Right atrium auricular region (tissue), 2 donors: ENCODE results near the gene NDUFA3. TPM values are rescaled to one million over a fixed set of nuclear protein-coding genes. Genes with fewer than 3 reads are reported as not detected.

ENCODE experiments used
- DNase-seq: peaks from one replicate; pipeline ENCODE4 v3.0.0-alpha.2; 2019; ENCODE audit warnings: low spot score
- H3K27ac ChIP-seq, 2 donors: fragments of 200-600 bp; sonication (generic); 1 replicate in 1 of 2; 2 replicates in 1 of 2; pipeline ENCODE4 v1.5.1; 2016 to 2019
- H3K27me3 ChIP-seq, 2 donors: fragments of 200-600 bp; sonication (generic); one replicate each; pipeline versions ENCODE4 v1.5.1 to v1.6.0; 2017 to 2019
- H3K36me3 ChIP-seq: fragments of 200-600 bp; sonication (generic); one replicate; pipeline ENCODE4 v1.5.1; 2016
- H3K4me1 ChIP-seq, 2 donors: fragments of 200-600 bp; sonication (generic); one replicate each; pipeline versions ENCODE4 v1.5.1 to v1.6.0; 2017 to 2019
- H3K4me3 ChIP-seq, 2 donors: fragments of 200-600 bp; sonication (generic); 1 replicate in 1 of 2; 2 replicates in 1 of 2; pipeline ENCODE4 v1.5.1; 2017 to 2019; ENCODE audit warnings: mild to moderate bottlenecking in 1 of 2, moderate library complexity in 1 of 2
- H3K9me3 ChIP-seq, 2 donors: fragments of 200-600 bp; sonication (generic); one replicate each; pipeline ENCODE4 v1.5.1; 2019
- total RNA-seq, 2 donors: library from RNA; depleted of rRNA; stranded (reverse); fragments of >200 nt; gene quantifications; one replicate each; pipeline ENCODE4 v1.1.0, GENCODE V29; 2016
- TF ChIP-seq, protein P1 (sequence below), 2 donors: fragments of 200-600 bp; sonication (generic); IDR thresholded peaks; one replicate each; pipeline ENCODE4 v1.5.1; 2019; ENCODE audit warnings: antibody characterized with exemption in 2 of 2

NDUFA3 gene
- total RNA-seq, 2 donors from 2014 or later = 51.3 to 108 TPM

DNA sequence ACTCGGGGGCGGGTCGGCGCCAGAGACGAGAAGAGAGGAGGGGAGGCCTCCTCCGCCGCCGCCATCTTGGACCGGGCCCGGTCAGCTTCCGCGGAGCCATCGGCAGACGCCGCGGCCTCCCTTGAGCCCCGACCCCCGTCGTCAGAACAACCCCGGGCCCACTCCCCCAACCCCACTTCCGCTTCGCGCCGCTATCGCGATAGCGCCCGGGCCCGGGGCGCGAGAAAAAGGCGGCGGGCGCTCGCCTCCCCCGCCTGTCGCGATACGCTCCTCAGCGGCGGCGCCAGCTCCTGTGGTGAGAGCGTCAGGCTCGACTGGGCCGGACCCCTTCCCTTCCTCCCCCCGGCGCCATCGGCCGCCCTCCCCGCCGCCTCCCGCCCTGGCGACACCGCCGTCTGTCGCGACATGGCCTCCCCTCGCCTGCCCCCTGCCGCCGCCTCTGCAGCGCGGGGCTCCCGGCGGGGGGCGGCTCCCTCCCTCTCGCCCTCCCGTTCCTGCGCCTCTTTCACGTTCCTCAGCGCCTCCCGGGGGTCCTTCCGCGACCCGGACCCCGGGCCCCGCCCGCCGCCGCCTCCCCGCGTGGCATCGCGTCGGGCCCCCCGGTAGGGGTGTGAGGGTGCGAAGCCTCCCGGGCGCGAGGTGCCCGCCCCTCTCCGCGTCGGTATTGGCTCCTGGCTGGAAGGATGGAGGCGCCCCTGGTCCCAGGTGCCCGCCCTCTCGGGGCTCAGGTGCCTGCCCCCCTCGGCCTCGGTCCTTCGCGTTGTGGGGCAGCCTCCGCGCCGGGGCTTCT lies 35.2 kb downstream of the NDUFA3 start, which contains the start of gene CNOT3:
Gene CNOT3 (plus strand): TSS at position 64 of the 790 bp plus-strand sequence. CDS start 5,217 bp downstream, outside the sequence.
- Histone ChIP-seq H3K4me3 (peak within 1 kb of the TSS; percentile 97 to 99), H3K9me3 (no peaks in the 10 kb centered on the region), H3K36me3 (peaks cover 5% of the 10 kb centered on the region), H3K27ac (peak within 1 kb of the TSS; percentile 92 to 97), H3K4me1 (peaks cover 0 to 44% of the 10 kb centered on the region in 2 donors), H3K27me3 (no peaks in the 10 kb centered on the region)
- no peak for DNase-seq
- TF ChIP-seq, protein P1, sequence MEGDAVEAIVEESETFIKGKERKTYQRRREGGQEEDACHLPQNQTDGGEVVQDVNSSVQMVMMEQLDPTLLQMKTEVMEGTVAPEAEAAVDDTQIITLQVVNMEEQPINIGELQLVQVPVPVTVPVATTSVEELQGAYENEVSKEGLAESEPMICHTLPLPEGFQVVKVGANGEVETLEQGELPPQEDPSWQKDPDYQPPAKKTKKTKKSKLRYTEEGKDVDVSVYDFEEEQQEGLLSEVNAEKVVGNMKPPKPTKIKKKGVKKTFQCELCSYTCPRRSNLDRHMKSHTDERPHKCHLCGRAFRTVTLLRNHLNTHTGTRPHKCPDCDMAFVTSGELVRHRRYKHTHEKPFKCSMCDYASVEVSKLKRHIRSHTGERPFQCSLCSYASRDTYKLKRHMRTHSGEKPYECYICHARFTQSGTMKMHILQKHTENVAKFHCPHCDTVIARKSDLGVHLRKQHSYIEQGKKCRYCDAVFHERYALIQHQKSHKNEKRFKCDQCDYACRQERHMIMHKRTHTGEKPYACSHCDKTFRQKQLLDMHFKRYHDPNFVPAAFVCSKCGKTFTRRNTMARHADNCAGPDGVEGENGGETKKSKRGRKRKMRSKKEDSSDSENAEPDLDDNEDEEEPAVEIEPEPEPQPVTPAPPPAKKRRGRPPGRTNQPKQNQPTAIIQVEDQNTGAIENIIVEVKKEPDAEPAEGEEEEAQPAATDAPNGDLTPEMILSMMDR (IDR thresholded peaks at IDR 0.05) = peak in 1 of 2 donors; percentile 13

DNA sequence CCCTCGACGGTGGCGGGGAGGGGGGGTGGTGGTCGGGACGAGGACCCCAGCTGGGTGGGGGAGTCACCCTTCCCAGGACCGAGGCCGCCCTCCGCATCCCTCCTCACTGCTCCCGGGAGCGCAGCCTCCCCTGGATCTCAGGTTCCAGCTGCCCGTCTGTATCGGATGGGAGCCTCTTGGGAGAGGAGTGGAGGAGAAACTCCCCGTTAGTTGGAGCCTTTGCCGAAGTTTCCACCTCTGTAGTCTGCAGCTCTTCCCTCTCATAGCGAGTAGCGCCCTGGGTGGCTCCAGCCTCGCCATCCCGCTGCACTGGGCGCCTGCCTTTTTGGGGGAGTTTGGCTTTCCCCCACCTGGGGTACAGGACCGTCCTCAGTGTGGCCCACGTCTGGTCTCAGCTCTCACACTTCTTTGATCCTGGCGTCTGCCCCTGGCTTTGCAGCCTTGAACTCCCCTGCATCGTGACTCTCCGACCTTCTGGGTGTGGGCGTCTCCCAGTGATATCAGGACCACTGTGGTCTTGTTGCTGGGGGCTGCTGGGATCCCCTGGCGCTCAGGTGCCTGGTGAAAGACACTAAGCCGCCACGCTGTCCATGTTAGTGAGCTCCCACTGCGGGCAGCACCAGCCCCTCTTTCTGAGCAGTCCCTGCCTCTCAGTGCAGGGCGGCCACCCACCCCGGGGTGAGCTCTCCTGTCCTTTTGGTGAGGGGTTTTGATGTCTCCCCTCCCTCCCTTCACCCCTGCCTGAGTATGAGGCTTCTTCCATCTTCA lies 36.0 kb downstream of the NDUFA3 start:
- Histone ChIP-seq H3K27ac (peak overlapping the region; percentile 92 to 97), H3K36me3 (peaks cover 13% of the 10 kb centered on the region), H3K27me3 (no peaks in the 10 kb centered on the region), H3K4me3 (peak overlapping the region; percentile 97 to 99), H3K4me1 (peaks cover 0 to 44% of the 10 kb centered on the region in 2 donors), H3K9me3 (no peaks in the 10 kb centered on the region)
- TF ChIP-seq, protein P1 (IDR thresholded peaks at IDR 0.05) = no peak
- DNase-seq = no peak

DNA sequence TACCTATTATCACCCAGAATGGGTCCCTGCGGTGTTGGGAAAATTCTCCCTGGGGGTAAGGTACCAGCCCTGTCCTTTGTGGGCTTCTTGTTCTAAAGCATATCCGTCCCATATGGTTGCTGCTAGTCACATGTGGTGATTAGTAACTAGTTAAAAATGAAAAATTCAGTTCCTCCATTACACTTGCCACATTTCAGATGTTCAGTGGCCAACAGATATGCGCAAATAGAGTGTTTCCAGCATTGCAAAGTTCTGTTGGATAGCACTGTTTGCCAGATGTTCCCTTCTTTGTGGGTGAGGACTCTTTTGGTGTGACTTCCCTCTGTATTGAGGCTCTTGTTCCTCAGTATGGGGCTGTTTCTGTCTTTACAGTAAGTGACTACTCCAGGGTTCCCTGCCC lies 38.7 kb downstream of the NDUFA3 start:
- TF ChIP-seq, protein P1 (IDR thresholded peaks at IDR 0.05) = no peak
- Histone ChIP-seq H3K9me3 (no peaks in the 10 kb centered on the region), H3K4me1 (peaks cover 0 to 37% of the 10 kb centered on the region in 2 donors), H3K4me3 (no peak overlapping the region), H3K27me3 (no peaks in the 10 kb centered on the region), H3K36me3 (peaks cover 40% of the 10 kb centered on the region), H3K27ac (no peak overlapping the region)
- DNase-seq = no peak

DNA sequence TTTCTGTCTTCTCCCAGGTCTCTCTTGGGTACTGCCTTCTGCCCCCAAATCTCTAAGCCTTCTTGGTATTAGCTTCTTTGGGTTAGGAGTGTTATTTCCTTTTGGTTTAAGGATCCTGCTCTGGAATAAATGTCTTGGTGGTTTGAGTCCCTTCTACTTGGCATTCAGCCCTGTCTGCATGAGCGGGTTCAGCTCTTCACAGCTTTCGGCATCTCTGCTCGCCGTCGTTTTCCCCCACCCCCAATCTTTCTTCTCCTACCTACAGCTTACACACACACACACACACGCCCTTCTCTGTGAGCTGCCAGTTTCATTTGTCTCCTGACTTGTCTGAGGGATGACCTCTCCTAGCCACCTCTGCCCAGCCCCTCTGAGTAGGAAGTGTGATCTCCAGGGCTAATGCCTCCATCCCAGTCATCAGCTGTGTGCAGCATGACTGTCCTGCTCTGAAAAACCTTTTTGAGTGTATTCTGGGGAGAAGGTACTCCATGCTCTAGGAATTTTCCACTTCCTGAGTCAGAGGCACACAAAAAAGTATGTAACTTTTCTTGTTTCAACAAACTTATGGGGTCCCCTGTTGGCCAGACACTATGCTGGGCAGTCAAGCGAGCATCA lies 39.6 kb downstream of the NDUFA3 start:
- peaks cover 0 to 41% of the 10 kb centered on the region in 2 donors for H3K4me1 ChIP-seq
- no peak overlapping the region for H3K4me3 ChIP-seq
- H3K36me3 ChIP-seq = peaks cover 49% of the 10 kb centered on the region
- H3K9me3 ChIP-seq = no peaks in the 10 kb centered on the region
- TF ChIP-seq, protein P1 (IDR thresholded peaks at IDR 0.05) = no peak
- no peak overlapping the region for H3K27ac ChIP-seq
- H3K27me3 ChIP-seq = no peaks in the 10 kb centered on the region
- no peak for DNase-seq

DNA sequence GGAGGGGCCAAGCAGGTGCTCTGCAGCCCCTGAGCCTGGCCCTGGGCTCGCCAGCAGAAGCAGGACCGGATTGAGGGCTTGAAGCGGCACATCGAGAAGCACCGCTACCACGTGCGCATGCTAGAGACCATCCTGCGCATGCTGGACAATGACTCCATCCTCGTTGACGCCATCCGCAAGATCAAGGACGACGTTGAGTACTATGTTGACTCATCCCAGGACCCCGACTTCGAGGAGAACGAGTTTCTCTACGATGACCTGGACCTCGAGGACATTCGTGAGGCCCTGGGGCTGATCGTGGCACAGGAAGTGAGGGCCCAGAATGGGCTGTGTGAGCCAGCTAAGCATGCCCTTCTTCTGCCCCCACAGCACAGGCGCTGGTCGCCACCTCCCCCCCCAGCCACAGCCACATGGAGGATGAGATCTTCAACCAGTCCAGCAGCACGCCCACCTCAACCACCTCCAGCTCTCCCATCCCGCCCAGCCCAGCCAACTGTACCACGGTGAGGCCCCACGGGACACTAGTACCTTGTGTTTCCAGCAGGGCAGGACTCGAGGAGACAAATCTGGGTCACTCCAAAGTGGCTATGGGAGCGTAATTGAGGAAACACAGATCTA lies 43.0 kb downstream of the NDUFA3 start:
- Histone ChIP-seq H3K4me3 (no peak overlapping the region), H3K9me3 (no peaks in the 10 kb centered on the region), H3K27me3 (no peaks in the 10 kb centered on the region), H3K27ac (no peak overlapping the region), H3K36me3 (peaks cover 81% of the 10 kb centered on the region), H3K4me1 (peaks cover 0 to 27% of the 10 kb centered on the region in 2 donors)
- no peak for DNase-seq
- TF ChIP-seq, protein P1 (IDR thresholded peaks at IDR 0.05) = no peak
